Heart left ventricle (tissue), 16 donors: ENCODE measurements around the gene PDE10A. TPM values are rescaled to one million over a fixed set of nuclear protein-coding genes. Genes with fewer than 3 reads are reported as not detected.

Experiments used
- ATAC-seq, 4 donors: fragments of 200-7000 bp; cut with Tn5 transposase; one replicate each; pipeline ENCODE4 v1.9.1; 2020 to 2022; ENCODE audit warnings: moderate library complexity in 4 of 4, mild to moderate bottlenecking in 3 of 4, moderate number of reproducible peaks in 1 of 4
- DNase-seq, 5 donors: peaks; one replicate each; pipeline ENCODE4 v3.0.0-alpha.2; 2020
- H3K27ac ChIP-seq, 12 donors: fragments of 200-600 bp; sonication (generic) in 4 of 12; one replicate each; pipeline versions ENCODE4 v1.5.0 to v1.8.0; 2016 to 2022; ENCODE audit warnings: mild to moderate bottlenecking in 2 of 12
- H3K27me3 ChIP-seq, 9 donors: fragments of 200-600 bp; sonication (generic) in 2 of 9; one replicate each; pipeline versions ENCODE4 v1.5.1 to v1.8.0; 2016 to 2022; ENCODE audit warnings: mild to moderate bottlenecking in 3 of 9
- H3K36me3 ChIP-seq, 9 donors: fragments of 200-600 bp; sonication (generic) in 2 of 9; one replicate each; pipeline versions ENCODE4 v1.5.0 to v1.8.0; 2018 to 2022; ENCODE audit warnings: mild to moderate bottlenecking in 2 of 9
- H3K4me1 ChIP-seq, 12 donors: fragments of 200-600 bp; sonication (generic) in 4 of 12; one replicate each; pipeline versions ENCODE4 v1.5.0 to v1.8.0; 2016 to 2022; ENCODE audit warnings: mild to moderate bottlenecking in 3 of 12
- H3K4me3 ChIP-seq, 12 donors: fragments of 200-600 bp; sonication (generic) in 4 of 12; one replicate each; pipeline versions ENCODE4 v1.5.0 to v1.8.0; 2017 to 2022; ENCODE audit warnings: mild to moderate bottlenecking in 9 of 12, moderate library complexity in 4 of 12
- H3K9me3 ChIP-seq, 12 donors: fragments of 200-600 bp; sonication (generic) in 4 of 12; one replicate each; pipeline versions ENCODE4 v1.5.0 to v1.8.0; 2016 to 2022; ENCODE audit warnings: mild to moderate bottlenecking in 1 of 12
- CTCF ChIP-seq, 12 donors: fragments of 200-600 bp; sonication (generic) in 4 of 12; IDR thresholded peaks; one replicate each; pipeline versions ENCODE4 v1.5.0 to v1.8.0; 2018 to 2022; ENCODE audit warnings: antibody characterized with exemption in 12 of 12, mild to moderate bottlenecking in 5 of 12
- POLR2A ChIP-seq, 2 donors: fragments of 450-650 bp; IDR thresholded peaks; one replicate each; pipeline ENCODE4 v1.6.1; 2017; ENCODE audit warnings: antibody characterized with exemption in 2 of 2, mild to moderate bottlenecking in 2 of 2, moderate library complexity in 2 of 2
- WGBS, 4 donors: extraction: QIAGEN DNeasy Blood & Tissue Kit in 2 of 4; methylation state at CpG; one replicate each; pipeline versions ENCODE4 v1.1.5 to v1.1.7; 2013 to 2018; 5-methylcytosine and 5-hydroxymethylcytosine counted together
- intact Hi-C, 10 donors: fragments of 100-400 bp; cut with DNase I; formaldehyde crosslinking; loops; one replicate each; pipeline versions ENCODE4 v1.11.1 to v1.14.2; 2022
- polyA plus RNA-seq, 2 donors: library from polyadenylated mRNA; stranded (reverse); fragments of 200-250 nt; gene quantifications; one replicate each; pipeline ENCODE4 v1.2.3, GENCODE V29; 2013
- total RNA-seq, 9 donors: library from RNA; depleted of rRNA in 2 of 9; stranded (reverse); fragments of >200 nt in 2 of 9; fragmentation: NEBNext Ultra II Directional in 3 of 9; extraction: Animal tissue kit (Norgen Biotek cat#: 25700) in 3 of 9; gene quantifications; one replicate each; pipeline versions ENCODE4 v1.1.0 to v1.2.4, GENCODE V29; 2016 to 2023
- donor health status: ischemic (EF 13 %, LVEDD 7.1; RV severe dilation, severe dysfunction).
- donor health status: healthy with polysubstance abuse.
- donor health status: DM: no; HTN: yes; CAD: no.
- donor health status: DM: no; HTN: no; CAD: no.
- donor health status: ischemic (EF 25% LVEDD 6.9; RV normal size, moderate dysfunction).
- donor health status: ischemic (EF 25% LVEDD 5.7; RV mildly dilated, moderate dysfunction).
- donor health status: healthy.
- donor health status: DM: yes; HTN: yes; CAD: no.
- donor health status: ischemic (EF 35%, LVEDD 5.7; RV mildly dilated, moderate dysfunction).
- donor health status: nonischemic (EF 11% LVEDD 7.7; RV severe dilation, severe dysfunction).
- donor health status: DM: yes; HTN: yes; CAD: no.
- donor health status: PGD.
- donor health status: ischemic (EF 29% LVEDD 5.4; RV normal size, mild dysfunction).
- donor health status: nonischemic (EF 23%, LVEDD 6.1; RV moderate dilation, normal function).

Gene PDE10A
- total and polyA plus RNA-seq, 11 donors: 4.2 to 22.4 (median 12.8) TPM

GRCh38 chr6:165422192-165422591 lies 240.8 kb downstream of the PDE10A start:
- Histone ChIP-seq H3K27ac (no peak overlapping the region), H3K27me3 (no peaks in the 10 kb centered on the region), H3K36me3 (peaks cover 0 to 15% (median 11%) of the 10 kb centered on the region in 9 donors), H3K4me1 (no peaks in the 10 kb centered on the region), H3K4me3 (no peak overlapping the region), H3K9me3 (peaks cover 0 to 8% (median 0%) of the 10 kb centered on the region in 12 donors)
- TF ChIP-seq CTCF (IDR thresholded peaks at IDR 0.05): no peak
- no peak for TF ChIP-seq POLR2A (IDR thresholded peaks at IDR 0.05)
- intact Hi-C loops: no loop called here
- 90 to 97% (median 97%) methylated on average over 11 of the region's 11 CpGs for WGBS, 4 donors
- no peak for ATAC-seq
- DNase-seq: no peak

- Histone ChIP-seq H3K36me3 (peaks cover 0 to 54% (median 31%) of the 10 kb centered on the region in 9 donors), H3K27me3 (no peaks in the 10 kb centered on the region), H3K4me1 (no peaks in the 10 kb centered on the region), H3K27ac (no peak overlapping the region), H3K4me3 (no peak overlapping the region), H3K9me3 (no peaks in the 10 kb centered on the region)
- no peak for DNase-seq
- WGBS, 4 donors: 89 to 96% (median 91%) methylated on average over 6 of the region's 6 CpGs
- intact Hi-C loops: no loop called here
- no peak for ATAC-seq
- TF ChIP-seq POLR2A (IDR thresholded peaks at IDR 0.05): no peak
- TF ChIP-seq CTCF (IDR thresholded peaks at IDR 0.05): no peak
Measured at GRCh38 chr6:165417278-165417865, 245.7 kb downstream of the PDE10A start.

- H3K27ac ChIP-seq: no peak overlapping the region
- TF ChIP-seq POLR2A (IDR thresholded peaks at IDR 0.05): no peak
- no peak for TF ChIP-seq CTCF (IDR thresholded peaks at IDR 0.05)
- H3K27me3 ChIP-seq: no peaks in the 10 kb centered on the region
- H3K9me3 ChIP-seq: peaks cover 0 to 3% (median 0%) of the 10 kb centered on the region in 12 donors
- ATAC-seq (no peak), DNase-seq (no peak)
- WGBS, 4 donors: 38 to 83% (median 44%) methylated on average over 2 of the region's 2 CpGs
- peaks cover 0 to 11% (median 0%) of the 10 kb centered on the region in 9 donors for H3K36me3 ChIP-seq
- no peak overlapping the region for H3K4me3 ChIP-seq
- intact Hi-C loops: no loop called here
- no peaks in the 10 kb centered on the region for H3K4me1 ChIP-seq
Measured at GRCh38 chr6:165404697-165405096, 258.3 kb downstream of the PDE10A start.

- Histone ChIP-seq H3K27me3 (no peaks in the 10 kb centered on the region), H3K4me3 (no peak overlapping the region), H3K4me1 (no peaks in the 10 kb centered on the region), H3K36me3 (peaks cover 0 to 11% (median 0%) of the 10 kb centered on the region in 9 donors), H3K27ac (no peak overlapping the region), H3K9me3 (peaks cover 0 to 3% (median 0%) of the 10 kb centered on the region in 12 donors)
- intact Hi-C loops: no loop called here
- no peak for DNase-seq
- 92 to 97% (median 95%) methylated on average over 2 of the region's 2 CpGs for WGBS, 4 donors
- ATAC-seq: no peak
- TF ChIP-seq POLR2A (IDR thresholded peaks at IDR 0.05) (no peak), CTCF (IDR thresholded peaks at IDR 0.05) (no peak)
Measured at GRCh38 chr6:165404296-165404695, 258.7 kb downstream of the PDE10A start.
